GM04504 (cell line): Measurements from ENCODE around the gene FRG1.
"Not testable (repeated sequence)": the region's sequence is repeated elsewhere in the genome, so short reads cannot be mapped to it uniquely, and the experiment has no call there.

ENCODE experiments used
- DNase-seq: peaks from one replicate; pipeline ENCODE4 v3.0.0-alpha.2; 2012; ENCODE audit warnings: low read depth

Gene FRG1

GRCh38 chr4:189985651-189986243 is 45.1 kb downstream of the FRG1 start:
- not testable (repeated sequence) for DNase-seq

- DNase-seq, result no peak
These were observed 48.3 kb downstream of the FRG1 start for GRCh38 chr4:189988877-189989431.

- not testable (repeated sequence) for DNase-seq
These were observed 49.3 kb downstream of the FRG1 start for GRCh38 chr4:189989941-189990340.
